Left lung (tissue), 10 donors: ENCODE data around the gene IKBIP. TPM values are rescaled to one million over a fixed set of nuclear protein-coding genes. Genes with fewer than 3 reads are reported as not detected.
"Not testable (repeated sequence)": the region's sequence is repeated elsewhere in the genome, so short reads cannot be mapped to it uniquely, and the experiment has no call there.

ENCODE experiments used
- ATAC-seq: fragments of 200-7000 bp; cut with Tn5 transposase; one replicate; pipeline ENCODE4 v1.9.1; 2020; ENCODE audit warnings: moderate library complexity
- DNase-seq, 4 donors: peaks; one replicate each; pipeline ENCODE4 v3.0.0-alpha.2; 2013 to 2020
- H3K27ac ChIP-seq, 2 donors: fragments of 200-600 bp; sonication (generic) in 1 of 2; one replicate each; pipeline versions ENCODE4 v1.5.0 to v1.8.0; 2020 to 2021
- H3K27me3 ChIP-seq, 2 donors: fragments of 200-600 bp; sonication (generic) in 1 of 2; one replicate each; pipeline versions ENCODE4 v1.5.0 to v1.8.0; 2020 to 2021
- H3K36me3 ChIP-seq, 2 donors: fragments of 200-600 bp; sonication (generic) in 1 of 2; one replicate each; pipeline versions ENCODE4 v1.5.0 to v1.8.0; 2020 to 2021
- H3K4me1 ChIP-seq, 2 donors: fragments of 200-600 bp; one replicate each; pipeline ENCODE4 v1.8.0; 2021
- H3K4me3 ChIP-seq, 2 donors: fragments of 200-600 bp; sonication (generic) in 1 of 2; one replicate each; pipeline versions ENCODE4 v1.5.0 to v1.8.0; 2020 to 2021; ENCODE audit warnings: mild to moderate bottlenecking in 1 of 2
- H3K9me3 ChIP-seq, 2 donors: fragments of 200-600 bp; sonication (generic) in 1 of 2; one replicate each; pipeline versions ENCODE4 v1.5.0 to v1.8.0; 2020 to 2021
- intact Hi-C, 2 donors: fragments of 100-400 bp; cut with DNase I; formaldehyde crosslinking; loops; one replicate each; pipeline versions ENCODE4 v1.11.2 to v1.14.2; 2022
- polyA plus RNA-seq, 6 donors: library from polyadenylated mRNA; unstranded; fragments of 120-200 nt; gene quantifications; one replicate each; pipeline ENCODE4 v1.2.1, GENCODE V29; 2013; ENCODE audit not compliant: insufficient read length in 6 of 6
- total RNA-seq, 2 donors: library from RNA; stranded (reverse); fragmentation: NEBNext Ultra II Directional; extraction: Animal tissue kit (Norgen Biotek cat#: 25700); gene quantifications; one replicate each; pipeline ENCODE4 v1.2.1, GENCODE V29; 2021
- TF ChIP-seq, protein P1 (sequence below), 2 donors: fragments of 200-600 bp; sonication (generic) in 1 of 2; IDR thresholded peaks; one replicate each; pipeline versions ENCODE4 v1.5.0 to v1.8.0; 2021; ENCODE audit warnings: antibody characterized with exemption in 2 of 2
- donor health status: DM: no; HTN: yes; CAD: no.
- donor health status: DM: no; HTN: no; CAD: no.

The IKBIP gene
- total and polyA plus RNA-seq, 8 donors = 23.6 to 31.7 (median 28.5) TPM

DNA sequence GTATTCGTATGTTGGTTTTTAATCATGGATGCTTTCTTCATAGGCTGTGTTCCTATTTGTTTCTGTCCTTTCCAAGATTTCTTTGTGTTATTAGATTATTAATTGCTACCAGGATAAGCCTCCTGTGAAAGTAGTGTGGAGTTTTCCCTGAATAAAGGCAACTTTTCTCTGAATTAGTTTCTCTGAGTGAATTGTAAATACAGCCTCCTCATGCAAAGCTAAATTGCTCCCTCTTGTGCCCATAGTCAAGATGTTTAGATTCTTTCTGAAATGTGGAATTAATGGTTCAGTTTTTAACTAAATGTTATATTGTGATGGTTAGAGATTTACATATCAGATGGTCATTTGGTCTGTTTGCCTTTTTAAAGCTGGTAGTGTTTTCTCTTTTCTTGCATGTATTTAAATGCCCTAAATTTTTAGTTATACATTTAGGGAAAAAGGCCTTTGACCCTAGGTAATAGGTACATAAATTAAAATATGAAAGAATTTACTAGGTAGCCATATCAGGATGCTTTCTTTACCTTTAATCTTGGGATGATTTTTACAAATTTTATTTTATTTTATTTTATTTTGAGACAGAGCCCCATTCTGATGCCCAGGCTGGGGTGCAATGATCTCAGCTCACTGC is 9.4 kb upstream of the IKBIP start:
- ATAC-seq (peak; percentile 75), DNase-seq (peak in 2 of 4 donors; percentile 56 to 77)
- peaks cover 0 to 3% of the 10 kb centered on the region in 2 donors for H3K4me1 ChIP-seq
- intact Hi-C loops = no loop called here
- peaks cover 2 to 74% of the 10 kb centered on the region in 2 donors for H3K36me3 ChIP-seq
- TF ChIP-seq, protein P1, sequence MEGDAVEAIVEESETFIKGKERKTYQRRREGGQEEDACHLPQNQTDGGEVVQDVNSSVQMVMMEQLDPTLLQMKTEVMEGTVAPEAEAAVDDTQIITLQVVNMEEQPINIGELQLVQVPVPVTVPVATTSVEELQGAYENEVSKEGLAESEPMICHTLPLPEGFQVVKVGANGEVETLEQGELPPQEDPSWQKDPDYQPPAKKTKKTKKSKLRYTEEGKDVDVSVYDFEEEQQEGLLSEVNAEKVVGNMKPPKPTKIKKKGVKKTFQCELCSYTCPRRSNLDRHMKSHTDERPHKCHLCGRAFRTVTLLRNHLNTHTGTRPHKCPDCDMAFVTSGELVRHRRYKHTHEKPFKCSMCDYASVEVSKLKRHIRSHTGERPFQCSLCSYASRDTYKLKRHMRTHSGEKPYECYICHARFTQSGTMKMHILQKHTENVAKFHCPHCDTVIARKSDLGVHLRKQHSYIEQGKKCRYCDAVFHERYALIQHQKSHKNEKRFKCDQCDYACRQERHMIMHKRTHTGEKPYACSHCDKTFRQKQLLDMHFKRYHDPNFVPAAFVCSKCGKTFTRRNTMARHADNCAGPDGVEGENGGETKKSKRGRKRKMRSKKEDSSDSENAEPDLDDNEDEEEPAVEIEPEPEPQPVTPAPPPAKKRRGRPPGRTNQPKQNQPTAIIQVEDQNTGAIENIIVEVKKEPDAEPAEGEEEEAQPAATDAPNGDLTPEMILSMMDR (IDR thresholded peaks at IDR 0.05) = peak; percentile 28 to 46
- H3K27me3 ChIP-seq = no peaks in the 10 kb centered on the region
- H3K4me3 ChIP-seq = no peak overlapping the region
- H3K9me3 ChIP-seq = no peaks in the 10 kb centered on the region
- H3K27ac ChIP-seq = no peak overlapping the region

DNA sequence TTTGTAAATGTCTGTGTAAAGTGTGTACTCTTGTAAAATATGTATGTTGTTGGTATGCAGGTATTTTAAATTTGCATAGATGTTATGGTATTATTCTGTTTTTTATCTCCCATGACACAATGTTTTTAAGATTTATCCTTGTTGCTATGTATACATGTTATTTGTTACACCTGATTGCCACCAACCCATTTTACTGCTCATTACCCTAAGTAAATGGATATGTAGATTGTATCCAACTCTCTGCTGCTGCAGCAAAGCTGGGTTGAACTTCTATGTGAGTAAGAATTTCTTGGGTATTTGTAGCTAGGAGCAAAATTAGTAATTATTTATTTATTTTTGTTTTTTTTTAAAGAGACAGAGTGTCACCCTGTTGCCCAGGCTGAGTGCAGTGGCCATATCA is 6.7 kb upstream of the IKBIP start:
- Histone ChIP-seq H3K27ac (no peak overlapping the region), H3K4me3 (no peak overlapping the region), H3K4me1 (peaks cover 10 to 24% of the 10 kb centered on the region in 2 donors), H3K27me3 (no peaks in the 10 kb centered on the region), H3K36me3 (peaks cover 2 to 54% of the 10 kb centered on the region in 2 donors), H3K9me3 (no peaks in the 10 kb centered on the region)
- ATAC-seq (no peak), DNase-seq (no peak)
- TF ChIP-seq, protein P1 (IDR thresholded peaks at IDR 0.05) = no peak
- intact Hi-C loops = no loop called here

DNA sequence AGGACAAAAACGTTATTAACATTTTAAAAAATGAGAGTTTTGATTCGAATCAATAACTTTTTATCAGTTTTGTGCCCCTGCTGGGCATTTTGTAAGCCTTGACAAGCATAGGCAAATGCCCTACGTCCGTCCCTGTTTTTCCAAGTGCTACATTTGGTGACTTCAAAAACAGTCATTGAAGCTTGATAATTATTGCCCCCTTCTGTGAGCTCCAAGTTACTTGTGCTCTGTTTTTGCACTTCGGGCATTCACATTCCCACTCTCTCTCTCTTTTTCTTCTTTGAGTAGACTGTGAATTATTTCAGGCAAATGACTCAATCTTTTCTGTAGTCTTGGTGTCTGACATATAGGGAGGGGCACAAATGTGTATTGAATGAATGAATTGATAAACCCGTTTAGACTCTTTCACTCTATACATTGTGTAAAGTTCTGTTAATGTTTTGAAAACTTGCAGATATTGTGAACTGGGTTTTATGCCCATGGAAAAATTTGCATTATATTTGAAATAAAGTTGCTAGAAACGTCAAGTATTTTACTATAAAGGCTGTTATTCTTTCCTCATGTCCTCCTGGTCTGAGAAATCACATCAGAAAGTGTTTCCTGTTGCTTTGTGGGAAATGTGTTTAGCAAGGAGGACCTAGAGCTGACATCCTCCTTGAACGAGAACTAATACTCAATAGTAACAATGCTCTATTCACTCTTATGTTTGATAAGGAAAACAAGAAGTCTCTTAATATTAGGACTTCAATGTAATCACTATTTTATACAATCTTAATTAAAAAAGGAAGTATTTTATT is 1.9 kb upstream of the IKBIP start:
- Histone ChIP-seq H3K27ac (peak overlapping the region in 1 of 2 donors; percentile 92), H3K4me1 (peaks cover 12 to 47% of the 10 kb centered on the region in 2 donors), H3K9me3 (no peaks in the 10 kb centered on the region), H3K4me3 (peak overlapping the region; percentile 96 to 100), H3K27me3 (no peaks in the 10 kb centered on the region), H3K36me3 (peaks cover 0 to 29% of the 10 kb centered on the region in 2 donors)
- ATAC-seq = no peak
- TF ChIP-seq, protein P1 (IDR thresholded peaks at IDR 0.05) = no peak
- intact Hi-C loops = no loop called here
- peak in 1 of 4 donors; percentile 15 for DNase-seq

DNA sequence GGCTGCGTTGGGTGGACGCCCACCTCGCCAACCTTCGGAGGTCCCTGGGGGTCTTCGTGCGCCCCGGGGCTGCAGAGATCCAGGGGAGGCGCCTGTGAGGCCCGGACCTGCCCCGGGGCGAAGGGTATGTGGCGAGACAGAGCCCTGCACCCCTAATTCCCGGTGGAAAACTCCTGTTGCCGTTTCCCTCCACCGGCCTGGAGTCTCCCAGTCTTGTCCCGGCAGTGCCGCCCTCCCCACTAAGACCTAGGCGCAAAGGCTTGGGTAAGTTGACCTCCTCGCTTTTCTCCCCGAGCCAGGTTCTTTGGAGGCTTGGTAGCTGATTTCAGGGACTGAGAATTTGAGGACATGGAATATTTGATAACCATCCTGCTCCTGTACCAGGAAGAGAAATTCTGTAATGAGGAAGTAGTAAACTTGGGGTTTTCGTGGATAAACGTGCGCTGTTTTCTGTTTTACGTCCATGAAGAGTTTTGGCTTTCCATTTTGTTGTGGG is 1.0 kb upstream of the IKBIP start:
- peak in 2 of 4 donors; percentile 13 to 17 for DNase-seq
- Histone ChIP-seq H3K9me3 (no peaks in the 10 kb centered on the region), H3K27ac (peak overlapping the region; percentile 91 to 92), H3K4me3 (peak overlapping the region; percentile 96 to 100), H3K27me3 (no peaks in the 10 kb centered on the region), H3K4me1 (peaks cover 12 to 53% of the 10 kb centered on the region in 2 donors), H3K36me3 (peaks cover 0 to 22% of the 10 kb centered on the region in 2 donors)
- intact Hi-C loops = no loop called here
- TF ChIP-seq, protein P1 (IDR thresholded peaks at IDR 0.05) = no peak
- peak; percentile 26 for ATAC-seq

DNA sequence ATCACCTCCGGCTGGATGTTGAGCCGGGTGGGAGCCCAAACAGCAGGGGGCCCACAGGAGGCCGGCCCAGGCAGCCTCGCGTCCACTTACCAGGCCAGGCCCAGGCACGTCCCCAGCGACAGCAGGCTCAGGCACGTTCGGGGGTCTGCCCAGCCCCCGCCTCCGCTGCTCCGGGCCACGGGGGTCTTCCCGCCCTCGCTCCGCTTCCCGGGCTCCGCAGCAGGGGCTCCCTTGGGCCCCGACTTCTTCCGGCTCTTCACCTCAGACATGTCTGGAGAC is 216 bp downstream of the IKBIP start:
- Histone ChIP-seq H3K36me3 (peaks cover 0 to 10% of the 10 kb centered on the region in 2 donors), H3K4me3 (peak overlapping the region; percentile 96 to 100), H3K9me3 (no peaks in the 10 kb centered on the region), H3K27me3 (no peaks in the 10 kb centered on the region), H3K4me1 (peaks cover 12 to 57% of the 10 kb centered on the region in 2 donors), H3K27ac (peak overlapping the region; percentile 91 to 92)
- intact Hi-C loops = no loop called here
- peak; percentile 18 for ATAC-seq
- TF ChIP-seq, protein P1 (IDR thresholded peaks at IDR 0.05) = no peak
- no peak for DNase-seq

DNA sequence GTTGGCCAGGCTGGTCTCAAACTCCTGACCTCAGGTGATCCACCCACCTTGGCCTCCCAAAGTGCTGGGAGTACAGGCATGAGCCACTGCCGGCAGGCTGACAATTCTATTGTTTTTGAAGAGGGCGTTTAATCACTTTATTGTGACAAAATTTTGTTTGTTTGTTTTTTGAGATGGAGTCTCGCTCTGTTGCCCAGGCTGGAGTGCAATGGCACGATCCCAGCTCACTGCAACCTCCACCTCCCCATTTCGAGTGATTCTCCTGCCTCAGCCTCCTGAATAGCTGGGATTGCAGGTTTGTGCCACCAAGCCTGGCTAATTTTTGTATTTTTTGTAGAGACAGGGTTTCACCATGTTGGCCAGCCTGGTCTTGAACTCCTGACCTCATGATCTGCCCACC is 1.8 kb downstream of the IKBIP start:
- Histone ChIP-seq H3K27ac (peak overlapping the region in 1 of 2 donors; percentile 92), H3K4me1 (peaks cover 12 to 63% of the 10 kb centered on the region in 2 donors), H3K4me3 (peak overlapping the region in 1 of 2 donors; percentile 100)
- ATAC-seq, DNase-seq, intact Hi-C loops, H3K36me3 ChIP-seq, H3K27me3 ChIP-seq, H3K9me3 ChIP-seq: not testable (repeated sequence)
